NCI-H1048 (cell line): Measurements from ENCODE around the gene ADM2.
"Not testable (repeated sequence)": the region's sequence is repeated elsewhere in the genome, so short reads cannot be mapped to it uniquely, and the experiment has no call there.

Experiments used
- DNase-seq: peaks from one replicate; lab custom pipeline; 2025; lab: John Stamatoyannopoulos, UW

The ADM2 gene

DNA sequence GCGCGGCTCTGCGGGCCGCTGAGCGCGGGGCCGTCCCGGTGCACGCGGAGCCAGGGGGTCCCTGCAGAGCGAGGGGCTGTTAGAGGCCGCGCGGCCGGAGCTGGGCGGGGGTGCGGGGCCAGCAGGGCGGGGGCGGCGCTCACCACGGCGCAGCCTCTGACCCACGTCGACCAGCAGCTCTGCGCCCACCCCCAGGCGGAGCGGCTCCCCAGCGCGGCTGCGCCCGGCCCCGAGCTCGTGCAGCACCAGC, 44.4 kb downstream of the ADM2 start:
- DNase-seq = no peak

DNA sequence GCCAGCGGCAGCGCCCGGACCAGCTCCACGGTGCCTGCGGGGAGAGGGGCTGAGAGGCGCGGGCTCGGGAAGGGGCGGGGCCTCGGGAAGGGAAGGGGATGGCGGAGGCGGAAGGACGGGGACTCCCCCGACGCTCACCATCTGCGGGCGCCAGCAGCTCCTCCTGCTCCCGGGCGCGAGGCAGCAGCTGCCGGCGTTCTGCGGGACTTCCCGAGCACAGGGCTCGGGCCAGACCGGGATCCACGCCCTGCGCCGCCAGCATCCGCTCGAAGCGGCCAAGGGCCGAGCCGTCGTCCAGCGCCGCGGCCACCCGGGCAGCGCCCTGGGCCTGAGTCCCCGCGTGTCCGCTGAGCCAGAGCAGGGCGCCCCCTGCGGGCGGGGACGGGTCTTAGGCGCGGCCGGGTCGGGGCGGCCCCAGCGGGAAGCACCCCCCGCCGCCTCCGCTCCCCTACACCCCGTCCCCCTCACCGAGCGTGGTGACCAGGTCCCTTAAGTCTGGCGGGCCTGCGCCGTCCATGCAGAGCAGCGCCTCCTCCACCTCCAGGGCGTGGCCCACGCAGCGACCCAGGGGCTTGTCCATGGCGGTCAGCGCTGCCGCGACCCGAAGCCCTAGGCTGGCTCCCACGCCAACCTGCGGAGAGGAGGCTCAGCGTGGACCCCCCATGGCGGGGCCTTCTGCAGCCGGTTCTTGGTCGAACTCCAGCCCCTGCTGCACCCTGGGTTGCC, 44.9 kb downstream of the ADM2 start:
- DNase-seq = no peak

DNA sequence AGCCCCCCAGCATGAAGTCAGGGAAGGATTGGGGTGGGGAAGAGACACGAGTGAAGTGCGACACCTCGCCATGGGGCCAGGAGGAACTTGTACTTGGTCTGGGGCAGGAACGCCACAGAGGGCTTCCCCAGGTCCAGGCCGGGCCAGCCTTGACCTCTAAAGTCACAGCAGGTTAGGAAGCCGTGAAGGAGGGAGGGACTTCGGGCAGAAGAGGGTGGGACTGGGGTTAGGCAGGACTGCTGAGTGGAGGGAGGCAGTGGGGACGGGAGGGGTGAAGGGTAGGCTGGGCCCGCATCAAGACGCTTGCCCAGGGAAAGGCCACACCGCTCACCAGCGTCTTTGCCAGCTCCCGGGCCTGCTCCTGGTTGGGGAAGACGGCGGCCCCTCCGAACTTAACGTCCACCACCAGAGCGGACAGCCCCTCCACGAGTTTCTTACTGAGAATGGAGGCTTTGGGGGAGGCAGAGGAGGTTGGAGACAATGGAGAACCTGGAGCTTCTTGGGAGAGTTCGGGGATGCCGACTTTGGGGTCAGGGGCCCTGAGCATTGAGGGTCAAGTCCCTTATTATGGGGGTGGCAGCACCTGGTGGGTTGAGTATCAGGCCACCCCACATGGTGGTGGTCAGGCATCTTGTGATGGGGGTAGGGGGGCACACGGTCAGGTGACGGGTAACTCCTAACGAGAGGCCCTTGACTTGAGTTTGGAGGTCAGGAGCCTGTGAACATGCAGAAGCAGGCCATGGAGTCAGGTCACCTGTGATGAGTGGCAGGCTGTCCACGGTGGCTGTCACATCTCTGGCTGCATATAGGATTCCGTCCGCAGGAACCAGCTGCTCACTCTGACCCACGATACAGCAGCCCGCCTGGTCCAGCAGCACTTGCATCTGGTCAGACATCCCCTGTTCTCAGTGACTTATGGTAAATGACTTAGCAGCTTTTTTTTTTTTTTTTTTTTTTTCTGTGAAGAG, 45.8 kb downstream of the ADM2 start:
- DNase-seq = no peak

DNA sequence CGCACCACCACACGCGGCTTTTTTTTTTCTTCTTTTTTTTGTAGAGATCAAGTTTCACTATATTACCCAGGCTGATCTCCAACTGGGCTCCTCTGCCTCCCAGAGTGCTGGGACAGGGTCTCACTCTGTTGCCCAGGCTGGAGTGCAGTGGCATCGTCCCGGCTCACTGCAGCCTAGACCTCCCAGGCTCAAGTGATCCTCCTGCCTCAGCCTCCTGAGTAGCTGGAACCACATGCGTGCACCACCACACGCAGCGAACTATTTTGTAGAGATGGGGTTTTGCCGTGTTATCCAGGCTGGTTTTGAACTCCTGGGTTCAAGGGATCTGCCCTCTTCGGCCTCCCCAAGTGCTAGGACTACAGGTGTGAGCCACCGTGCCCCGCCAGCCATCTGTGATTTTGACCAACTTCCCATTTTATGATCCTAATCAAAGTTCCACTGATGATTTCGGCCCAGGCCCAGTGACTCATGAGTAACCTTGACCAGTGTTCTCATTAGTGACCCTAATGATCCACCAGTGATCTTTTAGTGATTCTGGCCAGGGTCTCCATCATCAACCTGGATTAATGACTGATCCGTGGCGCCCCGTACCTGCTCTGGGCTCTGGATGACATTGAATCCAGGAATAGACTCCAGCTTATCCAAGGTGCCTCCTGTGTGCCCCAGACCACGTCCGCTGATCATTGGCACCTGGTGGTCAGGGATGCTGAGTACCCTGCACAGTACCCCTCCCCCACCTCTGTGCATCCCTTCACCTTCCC, 46.8 kb downstream of the ADM2 start:
- DNase-seq = no peak

DNA sequence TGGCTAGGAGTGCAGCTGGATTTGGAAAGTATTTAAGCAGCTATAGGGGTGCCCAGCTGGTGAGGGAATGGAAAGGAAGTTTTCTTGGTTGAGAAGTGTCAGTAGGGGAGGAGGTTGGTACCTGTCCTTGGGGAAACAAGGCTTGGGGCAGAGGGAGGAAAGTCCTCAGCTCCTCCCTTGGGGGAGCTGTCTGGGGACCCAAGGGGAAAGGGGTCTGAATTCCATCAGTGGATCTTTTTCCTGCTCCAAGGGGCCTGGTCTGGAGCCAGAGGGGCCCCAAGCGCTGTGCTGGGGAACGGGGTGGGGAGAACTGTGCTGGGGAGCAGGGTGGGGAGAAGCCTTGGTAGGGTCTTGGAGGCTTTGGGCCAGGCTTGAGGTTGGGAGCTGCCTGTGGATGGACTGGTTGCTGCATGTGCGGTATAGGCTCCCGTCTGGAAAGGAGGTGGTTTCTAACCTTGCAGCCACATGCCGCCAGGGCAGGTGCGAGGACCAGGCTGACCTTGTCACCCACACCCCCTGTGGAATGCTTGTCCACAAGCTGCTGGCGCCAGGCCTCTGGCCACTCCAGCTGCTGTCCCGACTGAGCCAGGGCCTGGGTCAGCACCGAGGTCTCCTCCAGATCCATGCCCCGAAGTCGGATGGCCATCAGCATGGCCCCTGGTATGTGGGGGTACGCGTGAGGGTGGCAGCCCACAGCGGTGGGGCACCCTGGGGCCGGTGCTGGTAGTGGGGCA, 47.5 kb downstream of the ADM2 start:
- DNase-seq = no peak

DNA sequence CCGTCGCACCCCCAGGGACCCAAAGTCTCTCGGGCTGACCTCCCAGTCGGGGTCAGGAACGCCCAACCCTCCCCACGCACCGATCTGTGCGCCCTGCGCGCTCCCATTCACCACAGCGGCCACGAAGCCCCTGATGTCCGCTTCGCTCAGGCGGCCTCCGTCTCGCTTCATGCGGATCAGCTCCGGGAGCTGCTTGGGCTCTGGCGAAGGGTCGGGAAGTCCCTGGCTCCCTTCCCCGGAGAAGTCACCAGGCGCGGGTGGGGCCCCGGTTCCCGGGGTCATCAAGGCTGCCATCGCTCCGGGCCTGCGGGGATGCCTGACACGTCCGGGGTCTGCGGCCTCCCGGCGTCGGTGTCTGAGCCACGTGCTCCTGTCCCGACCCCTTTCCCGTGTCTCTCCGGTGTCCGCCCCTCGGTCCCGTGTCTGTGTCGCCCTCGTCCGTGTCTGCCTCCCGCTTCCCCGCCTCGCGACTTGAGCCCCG, 48.1 kb downstream of the ADM2 start:
- DNase-seq = no peak

DNA sequence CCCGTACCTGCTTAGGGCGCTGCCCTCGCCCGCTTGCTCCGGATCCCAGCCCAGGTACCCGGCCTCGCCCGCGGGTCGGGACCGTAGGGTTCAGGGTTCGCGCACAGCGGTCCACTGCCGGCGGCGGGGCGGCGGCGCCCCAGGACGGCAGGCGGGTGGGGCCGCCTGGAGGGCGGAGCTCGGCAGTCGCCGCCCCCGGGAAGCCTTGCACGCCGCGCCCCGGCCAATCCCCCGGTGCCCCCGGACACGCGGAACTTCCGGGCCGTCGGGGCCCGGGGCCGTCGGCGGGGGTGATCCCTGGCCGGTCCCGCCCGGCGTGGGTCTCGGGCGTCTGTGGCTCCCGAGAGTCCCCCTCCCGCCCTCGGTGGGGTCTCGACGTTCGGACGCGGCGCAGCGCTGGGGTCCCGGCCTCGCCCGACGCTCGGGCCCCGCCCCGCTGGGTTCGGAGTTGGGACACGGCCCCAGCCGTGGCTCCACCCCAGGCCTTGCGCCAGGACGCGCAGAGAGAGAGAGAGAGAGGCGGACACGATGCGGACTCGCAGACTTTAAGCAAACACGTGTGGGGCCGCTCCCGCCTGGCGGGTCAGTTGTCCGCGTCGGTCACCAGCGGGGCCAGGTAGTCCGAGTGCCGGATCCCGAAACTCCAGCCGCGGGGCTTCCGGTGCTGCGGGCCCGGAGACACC, 48.7 kb downstream of the ADM2 start, which contains the start of gene TYMP:
Gene TYMP, minus strand, starts transcription at position 116 of the 683 bp plus-strand sequence. CDS start 303 bp downstream, outside the sequence.
- DNase-seq = no peak

DNA sequence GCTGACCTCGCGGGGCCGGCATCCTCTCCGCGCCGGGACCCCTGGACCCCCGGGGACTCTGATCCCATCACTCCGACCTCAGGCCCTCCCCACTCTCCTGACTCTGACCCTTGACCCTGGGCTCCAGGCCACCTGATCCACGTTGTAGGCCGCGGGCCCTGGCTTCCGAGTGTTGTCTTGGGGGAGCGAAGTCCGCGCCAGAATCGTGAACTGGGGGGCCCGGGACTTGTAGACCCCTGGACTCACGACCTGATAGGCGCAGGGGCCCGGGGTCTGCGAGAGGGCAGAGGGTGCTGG, 49.2 kb downstream of the ADM2 start:
- DNase-seq = no peak

DNA sequence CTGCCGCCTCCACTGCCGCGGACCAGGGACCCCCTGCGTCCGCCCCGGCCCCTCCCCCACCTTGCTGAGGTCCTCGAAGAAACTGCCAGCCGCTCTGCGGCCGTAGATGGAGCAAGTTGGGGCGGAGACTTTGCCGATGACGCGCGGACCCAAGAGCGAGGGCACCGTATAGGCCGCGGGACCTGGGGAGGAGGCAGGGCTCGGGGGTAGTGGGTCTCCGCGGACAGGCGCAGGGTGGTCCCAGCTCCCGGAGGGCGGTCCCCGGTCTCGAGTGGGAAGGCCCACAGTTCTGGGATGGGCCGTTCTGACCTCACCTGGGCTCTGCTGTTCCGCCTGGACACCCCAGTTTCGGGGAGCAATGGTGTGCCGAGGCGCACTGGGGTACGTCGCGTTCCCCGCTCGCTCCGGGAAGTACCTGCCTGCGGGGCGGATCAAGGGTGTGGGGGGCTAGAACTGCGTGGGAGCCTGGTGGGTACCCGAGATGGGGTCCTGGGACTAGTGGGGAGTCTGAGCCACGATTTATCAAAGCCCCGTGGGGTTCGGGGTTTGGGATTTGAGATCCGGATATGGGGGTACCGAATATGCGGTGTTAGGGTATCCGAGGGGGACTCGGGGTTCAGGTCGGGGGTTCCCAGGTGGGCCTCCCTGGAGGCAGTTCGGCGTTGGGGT, 49.7 kb downstream of the ADM2 start:
- no peak for DNase-seq

DNA sequence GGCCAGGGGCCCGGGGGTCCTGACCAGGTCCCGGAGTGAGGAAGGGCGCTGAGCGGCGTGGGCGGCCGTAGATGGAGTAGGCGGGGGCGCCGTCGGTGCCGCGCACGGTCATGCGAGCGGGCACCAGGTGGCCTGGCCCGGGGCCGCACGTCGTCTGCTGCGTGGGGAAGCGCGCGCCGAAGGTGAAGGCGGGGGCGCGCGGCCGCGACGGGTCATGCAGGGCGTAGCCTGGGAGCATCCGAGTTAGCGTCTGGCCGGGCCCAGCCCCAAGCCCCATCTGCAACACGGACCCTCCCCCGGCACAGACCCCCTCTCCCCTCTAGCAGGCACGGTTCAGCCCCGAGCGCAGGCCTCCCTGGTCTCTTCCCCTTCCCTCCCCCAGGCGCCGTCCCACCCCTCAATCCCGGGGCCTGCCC, 50.2 kb downstream of the ADM2 start:
- DNase-seq = no peak

DNA sequence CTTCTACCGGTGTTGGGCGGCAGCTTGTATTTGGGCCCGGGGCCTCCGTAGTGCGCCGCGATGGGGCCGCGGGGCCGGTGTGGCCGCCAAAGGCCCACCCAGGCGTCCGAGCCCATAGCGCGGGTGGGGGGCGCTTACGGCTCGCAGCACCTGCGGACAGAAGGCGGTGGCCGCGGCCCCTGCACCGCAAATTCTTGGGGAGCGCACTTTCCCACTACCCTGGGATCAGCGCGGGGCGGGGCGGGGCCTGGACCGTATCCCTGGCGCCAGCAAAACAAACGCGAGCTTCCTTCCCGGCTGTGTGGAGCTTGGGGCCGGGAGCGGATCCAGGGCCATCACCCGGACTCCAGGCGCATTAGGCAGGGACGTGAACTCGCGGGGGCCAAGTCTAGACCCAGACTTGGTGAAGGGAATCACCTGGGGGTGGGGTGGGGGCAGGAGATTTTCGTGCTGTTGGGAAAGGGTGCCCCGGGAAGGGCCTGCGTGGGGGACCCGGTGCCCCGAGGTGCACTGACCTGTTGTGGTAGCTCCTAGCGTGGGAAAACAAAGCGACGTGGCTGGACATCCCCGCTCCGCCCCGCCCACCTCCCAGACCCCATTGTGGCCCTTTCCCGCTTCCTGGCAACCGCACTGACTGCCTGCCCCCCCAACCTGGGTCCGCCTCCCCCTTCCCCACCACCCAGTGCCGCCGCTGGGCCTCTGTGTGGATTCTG, 50.8 kb downstream of the ADM2 start:
- no peak for DNase-seq

DNA sequence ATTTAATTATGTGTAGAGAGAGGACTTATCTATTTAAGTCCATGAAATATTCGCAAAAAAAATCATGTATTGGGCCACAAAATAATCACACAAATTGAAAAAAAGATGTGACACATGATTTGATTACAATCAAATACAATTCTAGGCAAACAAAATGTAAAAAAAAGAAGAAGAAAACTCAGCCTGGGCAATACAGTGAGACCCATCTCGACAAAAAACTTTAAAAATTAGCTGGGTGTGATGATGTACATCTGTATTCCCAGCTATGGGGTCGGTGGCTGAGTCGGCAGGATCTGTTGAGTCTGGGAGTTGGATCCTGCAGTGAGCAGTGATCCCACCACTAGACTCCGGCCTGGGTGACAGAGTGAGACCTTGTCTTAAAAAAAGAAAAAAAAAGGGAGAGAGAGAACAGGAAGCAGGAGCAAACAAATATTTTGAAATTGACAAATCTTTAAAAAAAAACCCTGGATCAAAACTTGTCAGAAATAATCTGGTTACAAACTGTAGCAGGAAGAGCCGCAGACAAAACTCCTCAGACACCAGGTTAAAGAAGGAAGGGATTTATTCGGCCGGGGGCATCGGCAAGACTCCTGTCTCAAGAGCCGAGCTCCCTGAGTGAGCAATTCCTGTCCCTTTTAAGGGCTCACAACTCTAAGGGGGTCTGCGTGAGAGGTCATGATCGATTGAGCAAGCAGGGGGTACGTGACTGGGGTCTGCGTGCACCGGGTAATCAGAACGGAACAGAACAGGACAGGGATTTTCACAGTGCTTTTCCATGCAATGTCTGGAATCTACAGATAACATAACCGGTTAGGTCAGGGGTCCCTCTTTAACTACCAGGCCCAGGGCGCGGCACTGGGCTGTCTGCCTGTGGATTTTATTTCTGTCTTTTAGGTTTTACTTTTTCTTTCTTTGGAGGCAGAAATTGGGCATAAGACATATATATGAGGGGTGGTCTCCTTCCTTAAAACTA, 51.8 kb downstream of the ADM2 start:
- no peak for DNase-seq

DNA sequence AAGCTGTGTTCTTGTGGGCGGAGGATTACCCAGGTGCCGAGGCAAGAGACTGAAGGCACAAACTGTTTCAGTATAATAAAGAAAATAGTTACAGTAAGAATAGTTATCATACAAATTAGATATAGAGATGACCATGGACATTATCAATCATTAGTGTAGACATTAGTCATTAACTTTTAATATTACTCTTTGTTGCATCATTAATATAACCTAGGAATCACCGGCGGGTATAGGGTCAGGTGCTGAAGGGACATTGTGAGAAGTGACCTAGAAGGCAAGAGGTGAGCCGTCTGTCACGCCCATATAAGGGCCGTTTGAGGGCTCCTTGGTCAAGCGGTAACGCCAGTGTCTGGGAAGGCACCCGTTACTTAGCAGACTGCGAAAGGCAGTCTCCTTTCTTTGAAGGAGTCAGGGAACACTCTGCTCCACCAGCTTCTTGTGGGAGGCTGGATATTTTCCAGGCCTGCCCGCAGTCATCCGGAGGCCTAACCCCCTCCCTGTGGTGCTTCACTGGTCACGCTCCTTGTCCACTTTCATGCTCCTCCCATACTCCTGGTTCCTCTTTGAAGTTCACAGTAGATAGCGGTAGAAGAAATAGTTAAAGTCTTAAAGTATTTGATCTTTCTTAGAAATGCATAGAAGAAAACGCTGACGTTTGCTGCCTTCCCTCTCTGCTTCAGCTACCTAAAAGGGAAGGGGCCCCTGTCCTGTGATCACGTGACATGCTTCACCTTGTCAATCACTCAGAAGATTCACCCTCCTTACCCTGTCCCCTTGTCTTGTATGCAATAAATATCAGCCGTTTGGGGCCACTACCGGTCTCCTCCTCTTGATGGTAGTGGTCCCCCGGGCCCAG, 52.7 kb downstream of the ADM2 start:
- DNase-seq = not testable (repeated sequence)

DNA sequence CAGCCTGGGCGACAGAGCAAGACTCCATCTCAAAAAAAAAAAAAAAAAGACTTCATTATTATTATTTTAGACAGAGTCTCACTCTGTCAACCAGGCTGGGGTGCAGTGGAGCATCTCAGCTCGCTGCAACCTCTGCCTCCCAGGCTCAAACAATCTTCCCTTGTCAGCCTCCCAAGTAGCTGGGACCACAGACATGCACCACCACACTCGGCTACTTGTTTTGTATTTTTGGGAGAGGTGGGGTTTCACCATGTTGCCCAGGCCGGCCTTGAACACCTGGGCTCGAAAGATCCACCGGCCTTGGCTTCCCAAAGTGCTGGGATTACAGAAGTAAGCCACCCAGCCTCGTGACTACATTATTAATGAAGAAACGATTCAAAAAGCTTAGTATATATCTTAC, 53.8 kb downstream of the ADM2 start:
- no peak for DNase-seq
